Hepatocyte (in vitro differentiated cells): ENCODE measurements around the gene HOXB3. TPM values are rescaled to one million over a fixed set of nuclear protein-coding genes. Genes with fewer than 3 reads are reported as not detected.

Experiments used
- DNase-seq: peaks from one replicate; pipeline ENCODE4 v3.0.0-alpha.2; 2016; ENCODE audit warnings: low spot score
- H2AFZ ChIP-seq: fragments of 200-600 bp; sonication (generic); 2 replicates; pipeline ENCODE4 v1.6.0; 2016; ENCODE audit warnings: antibody characterized with exemption, mild to moderate bottlenecking
- H3K27ac ChIP-seq: fragments of 200-600 bp; sonication (generic); 2 replicates; pipeline ENCODE4 v1.5.1; 2016; ENCODE audit warnings: mild to moderate bottlenecking
- H3K27me3 ChIP-seq: fragments of 200-600 bp; sonication (generic); 2 replicates; pipeline ENCODE4 v1.6.1; 2016
- H3K36me3 ChIP-seq: fragments of 200-600 bp; sonication (generic); replicated peaks from 2 replicates; pipeline ENCODE4 v1.5.1; 2016; ENCODE audit warnings: low read depth; ENCODE audit not compliant: insufficient read depth
- H3K4me1 ChIP-seq: fragments of 200-600 bp; sonication (generic); 2 replicates; pipeline ENCODE4 v1.5.1; 2016; ENCODE audit warnings: mild to moderate bottlenecking, moderate library complexity; ENCODE audit not compliant: insufficient read depth
- H3K4me2 ChIP-seq: fragments of 200-600 bp; sonication (generic); 2 replicates; pipeline ENCODE4 v1.6.0; 2016
- H3K4me3 ChIP-seq: fragments of 200-600 bp; sonication (generic); 2 replicates; pipeline ENCODE4 v1.5.1; 2016; ENCODE audit warnings: mild to moderate bottlenecking
- H3K79me2 ChIP-seq: fragments of 200-600 bp; sonication (generic); 2 replicates; pipeline ENCODE4 v1.6.0; 2017; ENCODE audit warnings: mild to moderate bottlenecking
- H3K9me2 ChIP-seq: fragments of 200-600 bp; sonication (generic); replicated peaks from 2 replicates; pipeline ENCODE4 v1.6.0; 2017; ENCODE audit warnings: mild to moderate bottlenecking; ENCODE audit not compliant: insufficient read depth
- H3K9me3 ChIP-seq: fragments of 200-600 bp; sonication (generic); 2 replicates; pipeline ENCODE4 v1.5.1; 2016; ENCODE audit warnings: low read depth, mild to moderate bottlenecking
- H4K20me1 ChIP-seq: fragments of 200-600 bp; sonication (generic); 2 replicates; pipeline ENCODE4 v1.6.0; 2016; ENCODE audit warnings: mild to moderate bottlenecking; ENCODE audit not compliant: insufficient read depth, poor library complexity, severe bottlenecking
- CTCF ChIP-seq: fragments of 200-600 bp; sonication (generic); IDR thresholded peaks from 2 replicates; pipeline ENCODE4 v1.5.1; 2016; ENCODE audit warnings: antibody characterized with exemption, mild to moderate bottlenecking; ENCODE audit not compliant: poor library complexity
- EZH2 ChIP-seq: fragments of 200-600 bp; sonication (generic); IDR thresholded peaks from 2 replicates; pipeline ENCODE4 v1.6.1; 2016; ENCODE audit warnings: antibody characterized with exemption, mild to moderate bottlenecking, borderline replicate concordance
- EZH2phosphoT487 ChIP-seq: fragments of 200-600 bp; sonication (generic); IDR thresholded peaks from one replicate; pipeline ENCODE4 v1.6.1; 2018; ENCODE audit warnings: antibody characterized with exemption, mild to moderate bottlenecking, low read depth, moderate library complexity; ENCODE audit not compliant: unreplicated experiment, severe bottlenecking
- WGBS: methylation state at CpG from one replicate; pipeline ENCODE4 v1.1.6; 2016; ENCODE audit warnings: low lambda C conversion rate; ENCODE audit errors: missing lambda C conversion rate; 5-methylcytosine and 5-hydroxymethylcytosine counted together
- polyA plus RNA-seq: library from polyadenylated mRNA; unstranded; fragments of >200 nt; fragmentation: Nextera tagmentation; extraction: Ambion mirVana; gene quantifications from 2 replicates; pipeline ENCODE4 v1.2.1, GENCODE V29; 2016
- total RNA-seq: library from RNA; depleted of rRNA; stranded (reverse); fragments of >200 nt; gene quantifications from 2 replicates; pipeline ENCODE4 v1.2.3, GENCODE V29; 2014

HOXB3 gene
- total and polyA plus RNA-seq, 2 experiments from 2014 or later, result 1.8 to 5.9 TPM

- WGBS, result 27% methylated on average over 24 of the region's 24 CpGs
- H2AFZ ChIP-seq, result no peak overlapping the region
- H3K79me2 ChIP-seq, result peaks cover 10% of the 10 kb centered on the region
- H4K20me1 ChIP-seq, result no peaks in the 10 kb centered on the region
- peak overlapping the region; percentile 68 for H3K4me2 ChIP-seq
- no peaks in the 10 kb centered on the region for H3K9me3 ChIP-seq
- H3K4me3 ChIP-seq, result no peak overlapping the region
- TF ChIP-seq EZH2phosphoT487 (no peak), CTCF (no peak), EZH2 (no peak)
- H3K27me3 ChIP-seq, result peaks cover 75% of the 10 kb centered on the region
- no peaks in the 10 kb centered on the region for H3K36me3 ChIP-seq
- DNase-seq, result no peak
- H3K9me2 ChIP-seq, result no peaks in the 10 kb centered on the region
- peak overlapping the region; percentile 85 for H3K27ac ChIP-seq
- H3K4me1 ChIP-seq, result peaks cover 17% of the 10 kb centered on the region
Measured at GRCh38 chr17:48547808-48548522, 42.1 kb downstream of the HOXB3 start.

GRCh38 chr17:48546924-48547807 lies 42.9 kb downstream of the HOXB3 start:
- Histone ChIP-seq H3K79me2 (peaks cover 15% of the 10 kb centered on the region), H3K27me3 (peaks cover 77% of the 10 kb centered on the region), H3K9me2 (no peaks in the 10 kb centered on the region), H2AFZ (no peak overlapping the region), H3K36me3 (no peaks in the 10 kb centered on the region), H3K4me3 (no peak overlapping the region), H4K20me1 (no peaks in the 10 kb centered on the region), H3K4me1 (peaks cover 17% of the 10 kb centered on the region), H3K9me3 (no peaks in the 10 kb centered on the region), H3K27ac (peak overlapping the region; percentile 85), H3K4me2 (peak overlapping the region; percentile 68)
- TF ChIP-seq EZH2 (peak; percentile 25), EZH2phosphoT487 (no peak), CTCF (no peak)
- DNase-seq, result peak; percentile 42
- 21% methylated on average over 10 of the region's 10 CpGs for WGBS

- Histone ChIP-seq H3K4me3 (no peak overlapping the region), H3K27me3 (peaks cover 76% of the 10 kb centered on the region), H2AFZ (no peak overlapping the region), H3K9me3 (no peaks in the 10 kb centered on the region), H3K9me2 (no peaks in the 10 kb centered on the region), H3K4me1 (peaks cover 21% of the 10 kb centered on the region), H3K79me2 (peaks cover 20% of the 10 kb centered on the region), H3K27ac (peak overlapping the region; percentile 85), H4K20me1 (no peaks in the 10 kb centered on the region), H3K4me2 (peak overlapping the region; percentile 68), H3K36me3 (no peaks in the 10 kb centered on the region)
- WGBS, result 32% methylated on average over 10 of the region's 10 CpGs
- TF ChIP-seq EZH2 (no peak), EZH2phosphoT487 (no peak), CTCF (no peak)
- DNase-seq, result no peak
Measured at GRCh38 chr17:48546137-48546923, 43.7 kb downstream of the HOXB3 start.
